Measurements from ENCODE around the gene ECE1. TPM values are rescaled to one million over a fixed set of nuclear protein-coding genes. Genes with fewer than 3 reads are reported as not detected.

ECE1 gene
- total RNA-seq, 1 donor from 2014 or later, result 93.1 TPM

- DNase-seq (ENCODE audit: low read depth in 2 of 2), result no peak
Measured at GRCh38 chr1:21269461-21270085, 20.7 kb downstream of the ECE1 start.

DNA sequence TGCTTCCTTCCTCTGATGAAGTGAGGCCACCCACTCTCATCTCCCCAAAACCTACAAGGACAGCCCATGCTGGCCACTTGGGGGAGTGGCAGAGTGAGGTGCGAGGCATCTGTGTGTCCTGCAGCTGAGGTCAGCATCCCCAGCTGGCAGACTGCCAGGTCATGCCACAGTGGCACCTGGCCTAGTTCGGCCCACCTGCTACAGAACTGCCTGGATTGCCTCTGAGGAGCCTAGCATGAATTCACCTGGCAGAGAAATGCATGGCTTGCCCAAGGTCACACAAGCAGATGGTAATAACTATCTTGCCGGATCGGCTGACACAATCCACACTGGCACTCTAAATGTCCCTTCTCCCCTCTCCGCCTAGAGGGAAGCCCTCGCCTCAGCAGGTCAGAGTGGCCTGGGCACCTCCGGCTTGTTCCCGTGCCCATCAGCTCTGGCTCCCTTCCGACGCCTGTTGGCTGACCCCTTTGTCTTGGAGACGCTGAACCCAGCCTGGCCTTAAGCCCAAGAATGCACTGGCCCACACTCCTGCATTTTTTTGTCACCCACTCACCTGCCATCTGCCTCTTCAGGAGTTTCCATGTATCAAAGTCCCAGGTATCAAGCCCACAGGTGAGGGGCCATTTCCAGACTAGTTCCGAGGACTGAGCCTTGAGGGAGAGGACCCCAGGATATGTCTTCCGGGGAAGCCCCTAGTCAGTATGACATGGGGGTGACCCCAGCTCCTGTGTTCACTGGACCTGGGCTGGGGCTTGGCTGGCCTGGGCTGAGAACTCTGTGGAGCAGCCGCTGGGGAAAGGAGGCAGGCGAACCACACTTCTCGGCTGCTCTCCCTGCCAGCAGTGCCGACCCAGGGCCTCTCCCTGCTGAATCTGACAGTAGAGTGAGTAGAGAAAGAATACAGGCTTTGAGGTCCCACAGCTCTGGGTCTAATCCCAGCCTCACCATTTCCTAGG lies 21.7 kb downstream of the ECE1 start:
- peak; percentile 28 to 38 for DNase-seq (ENCODE audit: low read depth in 2 of 2)

DNA sequence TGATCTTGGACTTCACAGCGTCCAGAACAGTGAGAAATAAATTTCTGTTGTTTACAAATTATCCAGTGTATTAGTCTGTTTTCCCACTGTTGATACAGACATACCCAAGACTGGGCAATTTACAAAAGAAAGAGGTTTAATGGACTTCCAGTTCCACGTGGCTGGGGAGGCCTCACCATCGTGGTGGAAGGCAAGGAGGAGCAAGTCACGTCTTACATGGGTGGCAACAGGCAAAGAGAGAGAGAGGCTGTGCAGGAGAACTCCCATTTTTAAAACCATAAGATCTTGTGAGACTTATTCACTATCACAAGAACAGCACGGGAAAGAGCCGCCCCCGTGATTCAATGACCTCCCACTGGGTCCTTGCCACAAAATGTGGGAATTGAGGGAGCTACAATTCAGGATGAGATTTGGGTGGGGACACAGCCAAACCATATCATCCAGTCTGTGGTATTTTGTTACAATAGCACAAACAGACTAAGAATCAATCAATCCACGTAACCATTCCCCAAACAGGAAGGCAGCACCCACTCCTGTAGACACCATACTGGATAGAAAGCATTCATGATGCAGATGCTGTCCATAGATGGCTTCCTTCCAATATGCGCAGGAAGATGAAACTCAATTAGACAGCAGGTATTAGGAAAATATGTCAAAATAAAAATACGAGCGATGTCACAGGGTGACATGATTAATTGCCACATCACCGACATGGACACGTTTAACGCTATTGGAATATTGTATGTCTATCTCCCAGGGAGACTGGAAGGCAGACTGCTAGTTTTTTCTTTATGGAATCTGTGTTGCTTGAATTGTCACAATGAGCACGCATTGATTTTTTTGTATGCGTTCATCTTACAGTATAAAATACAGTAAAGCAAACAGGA lies 22.8 kb downstream of the ECE1 start:
- DNase-seq (ENCODE audit: low read depth in 2 of 2), result peak in 1 of 2 donors; percentile 23

DNA sequence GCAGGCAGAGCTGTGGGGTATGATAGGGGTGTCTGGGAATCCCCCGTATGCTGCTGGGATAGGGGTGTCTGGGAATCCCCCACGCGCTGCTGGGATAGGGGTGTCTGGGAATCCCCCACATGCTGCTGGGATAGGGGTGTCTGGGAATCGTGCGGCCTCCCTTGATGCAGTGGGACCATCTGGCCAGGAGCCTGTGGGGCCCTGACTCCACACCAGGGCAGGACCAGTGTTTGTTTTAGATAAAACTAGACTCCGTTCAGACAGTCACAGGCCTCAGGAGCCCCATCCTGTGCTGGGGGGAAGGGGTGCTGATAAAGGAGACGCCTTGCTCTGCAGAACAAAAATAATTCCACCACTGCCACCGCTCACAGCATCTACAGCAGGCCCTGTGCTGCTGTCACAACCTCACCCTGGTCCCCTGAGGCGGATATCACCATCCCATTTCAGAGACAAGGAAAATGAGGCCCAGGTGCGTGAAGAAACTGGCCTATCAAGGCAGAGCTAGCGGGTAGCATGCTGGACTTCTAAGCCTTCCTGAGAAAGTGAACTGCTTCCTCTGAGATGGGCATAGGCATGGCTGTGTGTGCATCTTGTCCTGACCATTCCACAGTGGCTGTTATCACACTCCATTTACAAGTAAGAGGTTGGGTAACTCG lies 24.0 kb downstream of the ECE1 start:
- peak in 1 of 2 donors; percentile 60 for DNase-seq (ENCODE audit: low read depth in 2 of 2)

DNA sequence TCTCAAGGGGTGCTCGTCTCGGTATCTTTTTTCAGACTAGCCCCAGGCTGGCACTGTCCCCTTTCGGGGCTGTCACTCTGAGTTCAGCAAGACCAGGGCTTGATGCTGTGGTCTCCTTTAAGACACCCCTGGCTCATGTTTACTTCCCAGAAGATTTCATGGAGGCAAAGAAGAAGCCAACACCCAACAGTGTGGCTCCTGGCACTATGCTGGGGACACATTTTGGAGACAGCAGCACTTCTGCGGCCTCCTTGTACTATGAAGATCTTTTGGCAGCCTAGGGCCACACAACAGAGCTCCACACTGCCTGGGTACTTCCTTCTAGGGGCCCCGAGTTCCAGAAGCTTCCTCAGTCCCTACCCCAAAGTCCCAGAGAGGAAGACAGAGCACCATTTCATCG lies 24.6 kb downstream of the ECE1 start:
- DNase-seq (ENCODE audit: low read depth in 2 of 2), result no peak

- DNase-seq (ENCODE audit: low read depth in 2 of 2), result peak in 1 of 2 donors; percentile 41
Measured at GRCh38 chr1:21264898-21265297, 25.4 kb downstream of the ECE1 start.

DNA sequence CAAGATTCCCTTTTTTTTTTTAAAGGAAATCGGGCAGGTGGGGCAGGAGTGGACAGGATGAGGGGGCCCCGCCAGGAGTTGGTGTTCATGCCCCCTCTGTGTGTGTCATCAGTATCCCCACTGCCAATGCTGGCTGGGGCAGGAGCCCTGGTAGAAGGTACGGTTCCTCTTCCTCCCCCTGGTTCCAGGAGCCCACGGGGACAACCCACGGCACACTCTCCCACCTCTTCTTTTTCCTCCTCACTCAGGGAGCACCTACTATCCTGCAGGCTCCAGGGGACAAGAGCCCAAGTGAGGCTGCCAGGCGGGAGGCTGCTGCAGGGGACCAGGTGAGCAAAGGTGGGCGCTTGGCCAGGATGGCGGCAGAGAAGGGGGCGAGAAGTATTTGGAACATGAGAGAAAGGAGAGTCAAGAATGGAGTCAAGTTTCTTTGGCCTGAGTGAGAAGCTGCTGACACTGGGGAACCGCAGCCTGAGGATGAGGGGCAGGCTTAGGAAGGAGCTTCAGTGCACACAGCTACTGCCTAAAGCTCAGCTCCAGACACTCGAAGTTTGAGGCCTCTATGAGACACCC lies 26.5 kb downstream of the ECE1 start:
- no peak for DNase-seq (ENCODE audit: low read depth in 2 of 2)

GRCh38 chr1:21263052-21263429 lies 27.2 kb downstream of the ECE1 start:
- DNase-seq (ENCODE audit: low read depth in 2 of 2), result no peak

DNA sequence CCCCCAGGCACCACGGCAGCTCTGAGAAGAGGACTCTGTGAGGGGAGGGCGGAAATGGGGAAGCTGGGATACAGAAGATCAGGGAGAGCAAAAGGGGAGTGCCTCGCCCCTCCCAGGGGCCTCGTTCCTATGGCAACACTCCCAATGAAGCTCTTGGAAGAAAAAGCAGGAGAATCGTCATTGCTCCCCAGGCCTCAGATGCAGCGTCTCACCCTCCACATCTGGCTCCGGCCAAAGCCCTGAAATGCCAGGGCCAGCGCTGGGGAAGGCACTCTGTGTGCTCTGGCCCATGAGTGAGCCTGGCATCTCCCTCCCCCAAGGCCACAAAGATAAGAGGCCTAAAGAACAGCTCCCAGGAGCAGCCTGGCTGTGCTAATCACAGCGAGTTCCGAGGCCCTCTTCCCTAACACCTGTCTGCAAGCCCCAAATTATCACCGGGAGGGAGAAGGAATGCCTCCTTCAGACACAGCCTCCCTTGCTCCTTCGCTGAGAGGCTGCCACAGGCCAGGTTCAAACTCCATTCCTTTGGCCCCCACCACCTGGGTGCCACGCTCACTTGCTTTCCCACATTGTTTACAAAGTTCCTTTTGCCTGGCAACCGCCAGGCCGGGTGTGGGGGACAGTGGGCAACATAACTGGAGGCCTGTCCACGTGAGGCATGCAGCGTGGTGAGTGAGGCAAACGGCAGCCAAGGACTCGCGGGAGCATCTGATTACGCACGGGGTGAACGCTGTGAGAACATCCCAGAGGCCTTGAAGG lies 27.8 kb downstream of the ECE1 start:
- peak; percentile 60 to 91 for DNase-seq (ENCODE audit: low read depth in 2 of 2)

DNA sequence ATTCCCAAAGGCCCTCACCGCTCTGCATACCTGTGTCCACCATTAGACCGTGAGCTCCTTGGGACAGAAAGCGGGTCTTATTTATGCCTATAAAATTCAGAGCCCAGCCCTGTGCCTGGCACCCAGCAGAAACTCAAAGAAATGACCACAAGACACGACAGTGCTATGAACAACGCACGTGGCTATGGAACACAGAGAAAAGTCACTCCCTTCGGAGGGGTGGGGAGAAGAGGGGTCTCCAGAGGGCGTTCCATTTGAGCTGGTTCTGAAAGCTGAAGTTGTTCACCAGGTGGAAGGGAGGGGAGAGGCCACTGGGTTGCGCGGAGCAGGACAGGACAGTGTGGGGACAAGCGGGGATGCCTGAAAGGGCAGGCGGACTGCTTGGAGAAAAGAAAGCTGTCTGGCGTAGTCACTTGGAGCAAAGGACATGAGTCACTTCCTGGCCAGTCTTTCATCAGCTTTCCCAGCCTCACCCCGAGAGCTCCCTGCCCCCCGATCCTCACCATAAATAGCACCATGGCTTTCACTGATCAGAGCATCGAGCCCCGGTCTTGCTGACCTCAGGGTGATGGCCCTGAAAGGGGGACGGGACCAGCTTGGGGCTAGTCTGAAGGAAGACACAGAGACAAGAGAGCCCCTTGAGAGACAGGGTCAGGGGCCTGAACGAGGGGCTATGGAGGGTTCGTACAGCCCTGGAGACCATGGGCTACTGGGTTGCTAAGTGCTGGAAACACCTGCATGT lies 28.5 kb downstream of the ECE1 start:
- peak; percentile 61 to 99 for DNase-seq (ENCODE audit: low read depth in 2 of 2)

- DNase-seq (ENCODE audit: low read depth in 2 of 2), result peak in 1 of 2 donors; percentile 36
Measured at GRCh38 chr1:21260405-21261125, 29.7 kb downstream of the ECE1 start.

GRCh38 chr1:21259316-21260076 lies 30.8 kb downstream of the ECE1 start:
- no peak for DNase-seq (ENCODE audit: low read depth in 2 of 2)

- no peak for DNase-seq (ENCODE audit: low read depth in 2 of 2)
Measured at GRCh38 chr1:21258331-21259134, 31.7 kb downstream of the ECE1 start.

DNA sequence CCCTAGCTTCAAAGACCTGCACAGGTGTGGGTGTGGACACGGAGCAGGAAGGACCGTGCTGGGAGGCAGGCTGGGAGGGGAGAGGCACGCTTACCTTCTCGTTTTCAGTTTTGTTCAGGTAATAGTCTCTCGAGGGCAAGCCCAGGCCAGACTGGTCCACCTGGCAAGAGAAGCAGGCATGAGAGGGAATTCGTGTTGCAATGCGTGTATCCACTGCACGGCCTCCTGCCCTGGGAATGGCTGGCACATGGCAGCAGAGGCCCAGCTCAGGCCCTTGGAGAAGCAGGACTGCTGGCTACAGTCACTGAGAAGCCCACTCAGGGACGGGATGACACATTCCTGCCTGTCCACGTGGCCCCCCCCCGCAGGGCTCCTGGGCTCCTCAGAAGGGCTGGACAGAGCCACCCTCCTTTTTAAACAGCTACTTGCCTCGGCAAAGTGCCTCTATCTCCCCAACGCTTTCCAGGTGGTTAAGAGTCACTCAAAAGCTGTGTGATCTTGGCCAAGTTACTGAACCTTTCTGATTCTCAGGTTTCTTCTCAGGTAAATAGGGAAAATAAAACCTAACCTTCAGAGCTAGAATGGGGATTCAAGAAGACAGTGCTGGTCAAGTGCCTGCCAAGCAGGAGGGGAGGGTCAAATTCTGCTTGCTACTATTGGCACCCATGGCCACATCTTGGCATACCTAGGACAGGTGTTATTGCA lies 32.7 kb downstream of the ECE1 start:
- no peak for DNase-seq (ENCODE audit: low read depth in 2 of 2)

- no peak for DNase-seq (ENCODE audit: low read depth in 2 of 2)
Measured at GRCh38 chr1:21256776-21257175, 33.5 kb downstream of the ECE1 start.

DNA sequence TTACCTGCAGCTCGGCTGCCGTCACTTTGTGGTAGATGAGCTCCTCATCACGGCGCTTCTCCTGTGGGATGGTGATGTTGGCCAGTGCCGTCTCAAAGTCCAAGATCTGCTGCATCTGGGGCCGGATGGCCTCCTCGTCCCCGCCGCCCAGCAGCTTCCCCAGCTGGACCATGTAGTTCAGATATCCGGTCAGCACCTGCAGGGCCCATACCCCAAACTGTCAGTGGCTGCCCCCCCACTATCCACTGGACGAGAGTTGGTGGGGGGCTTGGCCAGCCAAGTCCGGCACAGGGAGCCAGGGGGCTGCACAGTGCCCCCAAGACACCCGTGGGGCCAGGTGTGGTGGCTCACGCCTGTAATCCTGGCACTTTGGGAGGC lies 34.3 kb downstream of the ECE1 start:
- no peak for DNase-seq (ENCODE audit: low read depth in 2 of 2)

Data from lung microvascular endothelial cell (primary cell).